PC-3 (cell line): ENCODE results near the gene MAP6.

Source experiments
- CTCF ChIP-seq: fragments of 300-600 bp; sonication (generic); conservative IDR thresholded peaks from 2 replicates; pipeline ENCODE4 v1.5.1; 2017; ENCODE audit warnings: antibody characterized with exemption, low read depth, mild to moderate bottlenecking, low read length
- EZH2 ChIP-seq: fragments of 300-600 bp; sonication (generic); IDR thresholded peaks from one replicate; pipeline ENCODE4 v1.6.1; 2017; ENCODE audit warnings: antibody characterized with exemption, mild to moderate bottlenecking, low read length; ENCODE audit not compliant: unreplicated experiment
- EZH2phosphoT487 ChIP-seq: fragments of 300-600 bp; sonication (generic); IDR thresholded peaks from 2 replicates; pipeline ENCODE4 v1.6.1; 2018; ENCODE audit warnings: mild to moderate bottlenecking, antibody characterized with exemption, low read length, borderline replicate concordance

GRCh38 chr11:75589051-75589450 lies 79.8 kb downstream of the MAP6 start:
- TF ChIP-seq EZH2 (no peak), CTCF (no peak), EZH2phosphoT487 (no peak)
